GM18526 (cell line): ENCODE results near the gene IER3.

Source experiments
- POLR2A ChIP-seq: IDR thresholded peaks from 3 replicates; pipeline ENCODE4 v1.6.1; 2011; ENCODE audit not compliant: insufficient read length; ENCODE audit errors: extremely low read depth

Gene IER3

GRCh38 chr6:30741063-30741779, 3.1 kb downstream of the IER3 start:
- no peak for TF ChIP-seq POLR2A

- no peak for TF ChIP-seq POLR2A
Observed at GRCh38 chr6:30740540-30740870, 3.8 kb downstream of the IER3 start.

GRCh38 chr6:30738532-30738931, 5.8 kb downstream of the IER3 start:
- no peak for TF ChIP-seq POLR2A

DNA sequence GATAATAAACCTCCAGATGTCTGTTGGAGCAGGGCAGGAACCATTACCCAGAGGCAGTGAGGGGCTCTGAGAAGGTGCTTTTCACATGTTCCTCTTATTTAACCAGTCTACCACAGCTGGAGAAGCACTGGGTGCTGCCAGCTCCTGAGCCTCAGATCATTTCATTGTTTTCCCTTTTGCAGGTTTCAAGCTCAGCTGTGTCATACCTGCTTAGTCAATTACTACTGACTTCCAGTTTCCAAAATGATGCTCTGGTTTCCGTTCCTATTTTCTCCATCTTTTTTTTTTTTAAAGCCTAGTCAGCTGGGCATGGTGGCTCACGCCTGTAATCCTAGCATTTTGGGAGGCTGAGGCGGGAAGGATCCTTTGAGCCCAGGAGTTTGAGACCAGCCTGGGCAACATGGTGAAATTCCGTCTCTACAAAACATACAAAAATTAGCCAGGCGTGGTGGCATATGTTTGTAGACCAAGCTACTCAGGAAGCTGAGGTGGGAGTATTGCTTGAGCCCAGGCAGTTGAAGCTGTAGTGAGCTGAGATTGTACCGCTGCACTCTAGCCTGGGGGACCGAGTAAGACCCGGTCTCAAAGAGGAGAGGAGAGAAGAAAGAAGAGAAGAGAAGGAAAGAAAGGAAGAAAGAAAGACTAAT, 8.6 kb downstream of the IER3 start:
- no peak for TF ChIP-seq POLR2A

GRCh38 chr6:30732237-30732943, 12.0 kb downstream of the IER3 start:
- TF ChIP-seq POLR2A, result no peak

- TF ChIP-seq POLR2A, result no peak
Observed at GRCh38 chr6:30730601-30731435, 13.5 kb downstream of the IER3 start.

- TF ChIP-seq POLR2A, result no peak
Observed at GRCh38 chr6:30727920-30728553, 16.3 kb downstream of the IER3 start.

GRCh38 chr6:30726506-30727413, 17.6 kb downstream of the IER3 start:
- no peak for TF ChIP-seq POLR2A

- TF ChIP-seq POLR2A, result no peak
Observed at GRCh38 chr6:30725713-30726505, 18.4 kb downstream of the IER3 start.

DNA sequence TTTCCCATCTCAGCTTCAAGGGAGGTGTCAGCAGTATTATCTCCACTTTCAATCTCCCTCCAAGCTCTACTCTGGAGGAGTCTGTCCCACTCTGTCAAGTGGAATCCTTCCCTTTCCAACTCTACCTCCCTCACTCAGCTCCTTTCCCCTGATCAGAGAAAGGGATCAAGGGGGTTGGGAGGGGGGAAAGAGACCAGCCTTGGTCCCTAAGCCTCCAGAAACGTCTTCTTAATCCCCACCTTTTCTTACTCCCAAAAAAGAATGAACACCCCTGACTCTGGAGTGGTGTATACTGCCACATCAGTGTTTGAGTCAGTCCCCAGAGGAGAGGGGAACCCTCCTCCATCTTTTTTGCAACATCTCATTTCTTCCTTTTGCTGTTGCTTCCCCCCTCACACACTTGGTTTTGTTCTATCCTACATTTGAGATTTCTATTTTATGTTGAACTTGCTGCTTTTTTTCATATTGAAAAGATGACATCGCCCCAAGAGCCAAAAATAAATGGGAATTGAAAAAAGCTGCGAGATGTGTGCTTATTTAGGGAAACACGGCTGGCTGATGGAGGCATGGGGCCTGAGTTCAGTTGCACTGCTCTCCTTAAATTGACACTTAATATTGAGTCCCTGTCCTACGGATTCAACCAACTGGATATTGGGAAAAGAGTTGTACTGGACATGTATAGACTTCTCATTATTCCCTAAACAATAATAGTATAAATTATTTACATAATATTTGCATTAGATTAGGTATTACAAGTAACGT, 19.3 kb downstream of the IER3 start:
- TF ChIP-seq POLR2A, result no peak

DNA sequence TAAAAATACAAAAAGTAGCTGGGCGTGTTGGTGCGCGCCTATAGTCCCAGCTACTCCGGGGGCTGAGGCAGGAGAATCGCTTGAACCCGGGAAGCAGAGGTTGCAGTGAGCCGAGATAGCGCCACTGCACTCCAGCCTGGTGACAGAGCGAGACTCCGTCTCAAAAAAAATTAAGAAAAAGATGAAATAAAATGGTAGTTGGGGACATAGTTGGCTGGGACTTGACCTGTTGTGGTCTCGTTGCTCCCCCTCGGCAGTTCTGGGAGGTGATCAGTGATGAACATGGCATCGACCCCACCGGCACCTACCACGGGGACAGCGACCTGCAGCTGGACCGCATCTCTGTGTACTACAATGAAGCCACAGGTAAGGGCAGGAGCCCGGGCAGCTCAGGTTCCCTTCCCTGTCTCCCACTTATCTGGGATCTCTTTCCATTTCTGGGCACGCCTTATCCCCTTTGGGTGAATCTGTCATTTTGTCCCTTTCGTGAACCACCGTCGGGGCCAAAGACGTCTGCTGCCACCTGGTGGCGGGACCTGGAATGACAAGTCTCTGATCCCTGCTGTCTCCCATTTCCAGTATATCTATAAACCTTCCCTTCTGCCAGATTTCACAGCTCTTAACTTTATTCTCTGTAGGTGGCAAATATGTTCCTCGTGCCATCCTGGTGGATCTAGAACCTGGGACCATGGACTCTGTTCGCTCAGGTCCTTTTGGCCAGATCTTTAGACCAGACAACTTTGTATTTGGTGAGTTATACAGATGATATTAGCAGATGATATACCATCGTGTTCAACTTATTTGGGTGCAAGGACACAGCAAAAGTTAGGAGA, 21.9 kb downstream of the IER3 start:
- TF ChIP-seq POLR2A, result peak; percentile 32
